GM10248 (cell line): ENCODE results near the gene CSTB.

ENCODE experiments used
- CTCF ChIA-PET: fragments of 300-600 bp; sonication (Branson Sonifier 250); formaldehyde crosslinking; extraction: SDS; loops from one replicate; lab custom pipeline; 2021; ENCODE audit warnings: antibody characterized with exemption; lab: Yijun Ruan, JAX
- POLR2A ChIA-PET: fragments of 350-650 bp; sonication (Branson Sonifier 250); formaldehyde crosslinking; extraction: SDS; loops from one replicate; lab custom pipeline; 2020; ENCODE audit warnings: antibody characterized with exemption; lab: Yijun Ruan, JAX
- DNase-seq: peaks from one replicate; pipeline ENCODE4 v3.0.0; 2012; ENCODE audit errors: extremely low spot score
- TF ChIP-seq, protein P1 (sequence below): IDR thresholded peaks from 2 replicates; pipeline ENCODE4 v1.5.1; 2012; ENCODE audit warnings: mild to moderate bottlenecking, low read depth; ENCODE audit errors: extremely low read depth, missing control alignments, control extremely low read depth

CSTB gene

DNA sequence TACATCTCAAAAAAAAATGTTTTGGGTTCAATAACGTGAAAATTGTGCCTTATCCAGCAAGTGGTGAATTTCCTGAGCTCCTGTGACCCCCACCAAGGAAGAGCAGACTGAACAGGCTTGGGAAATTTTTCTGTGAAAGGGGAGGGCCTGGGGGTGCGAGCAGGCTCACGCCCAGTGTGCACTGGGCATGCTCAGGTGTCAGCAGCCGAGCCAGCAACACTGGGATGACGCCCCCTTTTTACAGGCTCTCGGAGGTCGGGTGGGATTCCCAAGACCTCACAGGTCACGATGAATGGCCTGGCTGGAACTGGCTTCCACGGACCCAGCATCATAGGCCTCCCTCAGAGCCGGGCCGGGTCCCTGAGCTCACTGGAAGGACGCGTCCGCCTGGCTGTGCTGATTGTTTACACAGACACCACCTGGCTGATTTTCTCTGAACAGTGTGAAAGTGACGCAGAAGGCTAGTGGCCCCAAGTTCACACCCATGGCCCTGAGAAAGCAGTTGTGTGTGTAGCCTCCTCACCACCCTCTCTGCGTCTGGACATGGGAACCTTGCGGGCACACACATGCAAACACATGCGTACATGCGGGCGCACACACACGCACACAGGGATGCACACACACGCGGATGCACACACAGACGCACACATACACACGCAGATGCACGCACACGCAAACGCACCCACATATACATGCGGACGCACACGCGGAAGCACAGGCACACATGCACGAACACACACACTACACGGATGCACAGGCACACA lies 9.2 kb downstream of the CSTB start:
- TF ChIP-seq, protein P1, sequence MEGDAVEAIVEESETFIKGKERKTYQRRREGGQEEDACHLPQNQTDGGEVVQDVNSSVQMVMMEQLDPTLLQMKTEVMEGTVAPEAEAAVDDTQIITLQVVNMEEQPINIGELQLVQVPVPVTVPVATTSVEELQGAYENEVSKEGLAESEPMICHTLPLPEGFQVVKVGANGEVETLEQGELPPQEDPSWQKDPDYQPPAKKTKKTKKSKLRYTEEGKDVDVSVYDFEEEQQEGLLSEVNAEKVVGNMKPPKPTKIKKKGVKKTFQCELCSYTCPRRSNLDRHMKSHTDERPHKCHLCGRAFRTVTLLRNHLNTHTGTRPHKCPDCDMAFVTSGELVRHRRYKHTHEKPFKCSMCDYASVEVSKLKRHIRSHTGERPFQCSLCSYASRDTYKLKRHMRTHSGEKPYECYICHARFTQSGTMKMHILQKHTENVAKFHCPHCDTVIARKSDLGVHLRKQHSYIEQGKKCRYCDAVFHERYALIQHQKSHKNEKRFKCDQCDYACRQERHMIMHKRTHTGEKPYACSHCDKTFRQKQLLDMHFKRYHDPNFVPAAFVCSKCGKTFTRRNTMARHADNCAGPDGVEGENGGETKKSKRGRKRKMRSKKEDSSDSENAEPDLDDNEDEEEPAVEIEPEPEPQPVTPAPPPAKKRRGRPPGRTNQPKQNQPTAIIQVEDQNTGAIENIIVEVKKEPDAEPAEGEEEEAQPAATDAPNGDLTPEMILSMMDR: no peak
- POLR2A ChIA-PET: no interaction called here
- no peak for DNase-seq
- CTCF ChIA-PET: no interaction called here

DNA sequence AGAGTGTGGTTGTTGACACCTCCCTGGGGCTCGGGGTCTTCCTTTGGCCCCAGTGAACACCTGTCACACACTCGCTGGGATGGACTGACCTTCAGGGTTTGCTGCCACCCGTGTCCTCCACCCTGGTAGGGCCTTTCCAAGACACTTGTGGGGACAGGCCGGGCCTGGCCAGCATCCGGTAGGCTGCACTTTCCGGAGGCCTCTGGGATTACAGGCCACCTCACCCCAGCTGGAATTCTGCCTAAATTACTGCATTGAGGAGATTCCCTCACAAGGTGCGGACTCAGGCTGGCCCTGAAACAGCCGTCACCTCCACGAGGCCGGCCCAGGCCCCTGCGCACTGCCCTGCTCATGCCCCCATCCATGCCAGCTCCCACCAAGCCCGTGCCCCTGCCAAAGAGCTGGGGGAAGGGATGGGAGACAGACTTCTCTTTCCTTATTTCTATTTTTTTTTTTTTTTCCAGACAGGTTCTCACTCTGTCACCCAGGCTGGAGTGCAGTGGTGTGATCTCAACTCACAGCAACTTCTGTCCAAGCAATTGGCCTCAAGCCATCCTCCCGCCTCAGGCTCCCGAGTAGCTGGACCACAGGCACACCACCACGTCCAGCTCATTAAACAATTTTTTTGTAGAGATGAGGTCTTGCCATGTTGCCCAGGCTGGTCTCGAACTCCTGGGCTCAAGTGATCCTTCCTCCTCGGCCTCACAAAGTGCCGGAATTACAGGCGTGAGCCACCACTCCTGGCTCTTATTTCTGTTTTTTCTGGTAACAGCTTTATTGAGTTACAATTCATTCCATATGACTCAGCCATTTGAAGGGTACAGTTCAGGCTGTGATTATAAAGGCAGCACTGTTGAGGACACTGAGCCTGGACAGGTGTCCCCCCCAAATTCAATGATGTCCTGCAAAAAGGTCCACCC lies 11.3 kb downstream of the CSTB start:
- no peak for DNase-seq
- TF ChIP-seq, protein P1: no peak
- CTCF ChIA-PET: interaction anchor here (1.0 to 1.2 kb wide), 3 partner anchors 10 to 44 kb away, joined by 3 read pairs; no protein-coding TSS in a partner anchor

DNA sequence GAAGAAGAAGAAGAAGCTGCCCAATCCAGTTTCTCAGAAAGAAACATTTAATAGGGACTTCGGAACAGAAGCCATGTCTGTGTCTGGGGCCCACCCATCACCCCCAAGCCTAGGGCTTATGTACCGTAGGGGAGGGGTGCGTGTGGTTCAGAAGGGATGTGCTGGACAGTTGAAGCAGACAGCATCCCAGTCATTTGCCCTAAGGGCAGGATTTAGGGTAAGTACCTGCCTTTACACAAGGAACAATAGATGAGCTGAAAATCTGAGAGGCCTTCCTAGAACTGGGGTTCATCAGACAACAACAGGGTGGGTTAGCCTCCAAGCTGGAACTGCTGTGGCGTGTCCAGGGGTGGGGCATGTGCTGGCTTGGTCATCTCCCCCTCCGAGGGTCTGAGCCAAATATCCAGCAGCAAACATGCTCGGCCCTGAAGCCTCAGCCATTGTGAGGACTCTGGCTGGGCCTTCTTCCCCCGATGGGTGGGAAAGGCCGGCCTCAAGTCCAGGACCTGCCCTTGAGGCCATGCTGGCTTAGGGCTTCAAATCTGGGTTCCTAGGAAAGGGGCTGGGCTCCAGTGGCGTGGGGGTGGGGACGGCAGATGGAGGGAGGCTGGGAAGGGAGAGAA lies 12.1 kb downstream of the CSTB start:
- DNase-seq: no peak
- ChIA-PET POLR2A (no interaction called here), CTCF (interaction anchor here (1.0 to 1.2 kb wide), 3 partner anchors 10 to 43 kb away, joined by 3 read pairs; no protein-coding TSS in a partner anchor)
- TF ChIP-seq, protein P1: no peak

More for the DNA sequence above, 11.3 kb downstream of the CSTB start:
- POLR2A ChIA-PET: no interaction called here

DNA sequence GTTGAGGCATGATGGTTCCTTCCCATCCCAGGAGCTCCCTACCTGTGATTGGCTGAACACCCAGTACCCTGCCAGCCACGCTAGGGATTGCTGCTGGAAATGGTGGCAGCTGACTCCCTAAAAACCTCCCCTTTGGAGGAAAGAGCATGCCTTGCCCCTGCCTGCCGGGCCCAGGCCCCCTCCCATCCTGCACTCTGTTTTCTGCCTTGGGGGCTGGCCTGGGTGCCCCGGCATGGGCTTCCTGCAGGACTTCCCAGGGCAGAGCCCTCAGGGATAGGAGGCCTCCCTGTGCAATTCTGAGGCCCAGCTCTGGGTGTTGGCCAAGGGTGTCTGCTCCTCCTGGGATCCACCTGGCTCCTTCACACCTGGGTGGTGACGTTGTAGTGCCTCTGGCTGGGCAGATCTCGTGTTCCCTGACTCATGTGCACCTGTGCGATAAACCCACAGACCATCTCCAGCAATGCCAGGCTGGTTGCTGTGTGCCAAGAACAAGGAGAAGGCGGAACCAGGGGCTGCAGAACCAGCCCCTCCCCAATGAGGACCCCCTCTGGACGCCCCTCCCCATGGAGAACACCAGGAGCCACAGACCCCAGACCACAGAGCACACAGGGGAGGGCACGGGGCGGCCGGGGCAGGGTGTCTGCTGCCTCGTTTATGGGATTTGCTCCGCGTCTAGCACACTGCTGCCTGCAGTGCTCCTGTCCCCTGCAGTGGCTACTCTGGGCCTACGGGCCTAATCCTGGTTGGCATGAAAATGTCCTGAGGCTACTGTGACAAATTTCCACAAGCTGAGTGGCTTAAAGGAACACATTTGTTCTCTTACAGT lies 13.6 kb downstream of the CSTB start:
- POLR2A ChIA-PET: no interaction called here
- TF ChIP-seq, protein P1: no peak
- DNase-seq: no peak
- CTCF ChIA-PET: no interaction called here

DNA sequence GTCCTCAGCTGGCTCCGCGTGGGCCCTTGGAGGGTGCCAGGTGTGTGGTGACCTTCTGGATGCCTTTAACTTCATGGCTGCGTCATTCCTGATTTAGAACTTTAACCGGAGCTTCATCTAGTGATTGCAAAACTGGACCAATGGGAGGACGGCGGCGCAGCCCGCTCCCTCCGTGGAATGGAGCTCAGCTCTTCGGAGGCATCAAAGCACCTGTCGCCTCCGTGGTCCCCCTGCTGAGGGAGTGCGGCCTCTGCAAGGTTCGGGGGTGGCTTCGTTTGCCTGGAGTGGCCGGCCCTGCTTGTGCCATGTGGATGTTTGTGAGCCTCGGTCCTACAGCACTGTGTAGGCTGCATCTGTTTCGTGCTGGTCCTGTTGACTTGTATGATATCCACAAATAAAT lies 14.2 kb downstream of the CSTB start:
- TF ChIP-seq, protein P1: no peak
- CTCF ChIA-PET: no interaction called here
- POLR2A ChIA-PET: no interaction called here
- no peak for DNase-seq
